Lower lobe of right lung (tissue), 2 donors: Measurements from ENCODE around the gene UBASH3B. TPM values are rescaled to one million over a fixed set of nuclear protein-coding genes. Genes with fewer than 3 reads are reported as not detected.

Source experiments
- ATAC-seq, 2 donors: fragments of 200-7000 bp; cut with Tn5 transposase; one replicate each; pipeline ENCODE4 v1.9.1; 2020 to 2022; ENCODE audit warnings: mild to moderate bottlenecking in 2 of 2, moderate library complexity in 2 of 2
- DNase-seq: peaks from one replicate; pipeline ENCODE4 v3.0.0-alpha.2; 2020
- H3K27ac ChIP-seq: fragments of 200-600 bp; one replicate; pipeline ENCODE4 v1.8.0; 2022
- H3K27me3 ChIP-seq: fragments of 200-600 bp; one replicate; pipeline ENCODE4 v1.8.0; 2022; ENCODE audit warnings: low read depth
- H3K36me3 ChIP-seq: fragments of 200-600 bp; one replicate; pipeline ENCODE4 v1.8.0; 2022; ENCODE audit warnings: mild to moderate bottlenecking
- H3K4me1 ChIP-seq: fragments of 200-600 bp; one replicate; pipeline ENCODE4 v1.8.0; 2022
- H3K4me3 ChIP-seq: fragments of 200-600 bp; one replicate; pipeline ENCODE4 v1.8.0; 2022; ENCODE audit warnings: mild to moderate bottlenecking
- H3K9me3 ChIP-seq: fragments of 200-600 bp; one replicate; pipeline ENCODE4 v1.8.0; 2022
- intact Hi-C: fragments of 100-400 bp; cut with DNase I; formaldehyde crosslinking; loops from one replicate; pipeline ENCODE4 v1.11.0; 2022
- total RNA-seq: library from RNA; stranded (reverse); fragmentation: NEBNext Ultra II Directional; extraction: Animal tissue kit (Norgen Biotek cat#: 25700); gene quantifications from one replicate; pipeline ENCODE4 v1.2.1, GENCODE V29; 2021
- TF ChIP-seq, protein P1 (sequence below): fragments of 200-600 bp; IDR thresholded peaks from one replicate; pipeline ENCODE4 v1.8.0; 2022; ENCODE audit warnings: antibody characterized with exemption, mild to moderate bottlenecking
- donor health status: DM: no; HTN: yes; CAD: no; lungs with severe emphysema.

Gene UBASH3B
- total RNA-seq, 1 donor from 2014 or later = 64.7 TPM

DNA sequence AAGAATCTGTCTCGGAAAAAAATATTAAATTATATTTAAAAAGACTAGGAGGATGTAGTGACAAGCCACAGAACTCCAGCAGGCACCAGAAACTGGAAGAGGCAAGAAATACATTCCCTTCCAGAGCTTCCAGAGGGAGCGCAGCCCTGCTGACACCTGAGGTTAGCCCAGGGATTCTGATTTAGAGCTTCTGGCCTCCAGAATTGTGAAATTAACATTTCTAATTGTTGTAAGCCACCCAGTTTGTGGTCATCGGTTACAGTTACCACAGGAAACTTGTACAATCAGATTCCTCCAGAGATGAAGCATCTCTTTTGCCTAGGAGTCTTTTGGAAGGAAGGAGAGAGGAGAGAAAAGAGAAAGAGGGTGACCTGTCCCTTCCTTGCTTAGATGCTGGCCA is 6.4 kb upstream of the UBASH3B start:
- H3K27me3 ChIP-seq = no peaks in the 10 kb centered on the region
- ATAC-seq = no peak
- no peaks in the 10 kb centered on the region for H3K9me3 ChIP-seq
- TF ChIP-seq, protein P1, sequence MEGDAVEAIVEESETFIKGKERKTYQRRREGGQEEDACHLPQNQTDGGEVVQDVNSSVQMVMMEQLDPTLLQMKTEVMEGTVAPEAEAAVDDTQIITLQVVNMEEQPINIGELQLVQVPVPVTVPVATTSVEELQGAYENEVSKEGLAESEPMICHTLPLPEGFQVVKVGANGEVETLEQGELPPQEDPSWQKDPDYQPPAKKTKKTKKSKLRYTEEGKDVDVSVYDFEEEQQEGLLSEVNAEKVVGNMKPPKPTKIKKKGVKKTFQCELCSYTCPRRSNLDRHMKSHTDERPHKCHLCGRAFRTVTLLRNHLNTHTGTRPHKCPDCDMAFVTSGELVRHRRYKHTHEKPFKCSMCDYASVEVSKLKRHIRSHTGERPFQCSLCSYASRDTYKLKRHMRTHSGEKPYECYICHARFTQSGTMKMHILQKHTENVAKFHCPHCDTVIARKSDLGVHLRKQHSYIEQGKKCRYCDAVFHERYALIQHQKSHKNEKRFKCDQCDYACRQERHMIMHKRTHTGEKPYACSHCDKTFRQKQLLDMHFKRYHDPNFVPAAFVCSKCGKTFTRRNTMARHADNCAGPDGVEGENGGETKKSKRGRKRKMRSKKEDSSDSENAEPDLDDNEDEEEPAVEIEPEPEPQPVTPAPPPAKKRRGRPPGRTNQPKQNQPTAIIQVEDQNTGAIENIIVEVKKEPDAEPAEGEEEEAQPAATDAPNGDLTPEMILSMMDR = no peak
- peaks cover under 1% of the 10 kb centered on the region for H3K4me1 ChIP-seq
- intact Hi-C loops = no loop called here
- no peak overlapping the region for H3K27ac ChIP-seq
- H3K36me3 ChIP-seq = no peaks in the 10 kb centered on the region
- DNase-seq = no peak
- H3K4me3 ChIP-seq = no peak overlapping the region

DNA sequence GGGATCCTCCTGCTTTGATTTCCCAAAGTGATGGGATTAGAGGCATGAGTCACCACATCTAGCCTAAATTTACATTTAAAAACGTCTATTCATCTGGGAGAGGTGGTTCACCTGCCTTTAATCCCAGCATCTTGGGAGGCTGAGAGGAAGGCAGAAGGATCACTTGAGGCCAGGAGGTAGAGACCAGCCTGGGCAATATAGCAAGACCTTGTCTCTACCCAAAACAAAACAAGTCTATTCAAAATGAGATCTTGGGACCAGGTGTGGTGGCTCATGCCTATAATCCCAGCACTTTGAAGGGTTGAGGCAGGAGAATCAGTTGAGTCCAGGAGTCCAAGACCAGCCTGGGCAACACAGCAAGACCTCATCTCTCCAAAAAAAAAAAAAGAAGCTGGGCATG is 4.9 kb upstream of the UBASH3B start:
- ATAC-seq (no peak), DNase-seq (no peak)
- Histone ChIP-seq H3K4me1 (peaks cover 14% of the 10 kb centered on the region), H3K36me3 (no peaks in the 10 kb centered on the region), H3K27ac (no peak overlapping the region), H3K4me3 (no peak overlapping the region), H3K27me3 (no peaks in the 10 kb centered on the region), H3K9me3 (no peaks in the 10 kb centered on the region)
- intact Hi-C loops = no loop called here
- TF ChIP-seq, protein P1 = no peak

DNA sequence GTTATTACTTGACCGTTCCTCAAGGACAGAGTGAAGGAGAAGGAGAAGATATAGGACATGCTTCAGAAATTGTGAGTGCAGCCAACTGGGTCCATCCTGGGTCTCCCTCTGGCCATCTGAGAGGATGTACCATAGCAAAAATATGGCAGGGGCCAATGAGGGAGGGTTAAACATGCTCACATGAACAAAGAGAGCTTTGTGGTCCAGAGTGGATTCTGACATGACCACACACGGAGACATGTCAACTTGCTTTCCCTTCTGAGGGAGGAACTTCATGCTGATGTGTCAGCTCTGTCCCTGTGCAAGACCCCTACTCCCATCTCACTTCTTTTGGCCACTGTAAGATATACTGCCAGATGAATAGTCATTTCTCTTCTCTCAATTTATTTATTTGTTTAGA is 3.0 kb upstream of the UBASH3B start:
- H3K9me3 ChIP-seq = no peaks in the 10 kb centered on the region
- no peak overlapping the region for H3K4me3 ChIP-seq
- intact Hi-C loops = no loop called here
- H3K27me3 ChIP-seq = no peaks in the 10 kb centered on the region
- DNase-seq (no peak), ATAC-seq (no peak)
- TF ChIP-seq, protein P1 = no peak
- H3K4me1 ChIP-seq = peaks cover 25% of the 10 kb centered on the region
- H3K36me3 ChIP-seq = no peaks in the 10 kb centered on the region
- H3K27ac ChIP-seq = no peak overlapping the region

DNA sequence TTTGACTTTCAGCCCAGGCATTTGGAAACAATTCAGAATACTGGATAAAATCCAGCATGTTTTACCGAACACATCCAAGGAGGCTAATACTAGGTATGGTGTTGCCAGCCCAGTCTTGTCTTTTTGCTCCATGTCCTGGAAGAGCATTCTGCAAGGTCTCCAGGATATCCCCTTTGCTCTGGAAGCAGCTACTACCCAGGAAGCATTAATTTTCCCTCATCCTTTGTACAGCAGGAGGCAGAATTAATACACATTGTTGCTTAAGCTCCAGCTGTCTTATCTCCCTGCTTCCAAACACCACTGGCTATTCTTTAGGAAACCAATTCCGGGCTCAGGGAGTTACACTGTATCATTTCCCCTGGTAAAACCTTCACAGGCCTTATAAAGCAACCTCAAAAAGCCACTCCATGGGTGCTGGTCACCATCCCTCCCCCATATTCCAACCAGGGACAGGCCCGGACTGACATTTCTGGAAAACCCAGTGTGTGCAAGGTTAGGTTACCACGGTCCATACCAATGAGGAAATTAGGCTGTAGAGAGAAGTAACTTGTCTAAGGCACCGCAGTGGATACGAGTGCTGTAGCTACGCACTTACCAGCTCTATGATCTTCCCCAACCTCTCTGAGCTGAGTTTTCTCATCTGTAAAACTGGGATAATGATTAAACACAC is 1.5 kb upstream of the UBASH3B start:
- no peak for ATAC-seq
- no peaks in the 10 kb centered on the region for H3K27me3 ChIP-seq
- intact Hi-C loops = no loop called here
- no peaks in the 10 kb centered on the region for H3K36me3 ChIP-seq
- no peak for DNase-seq
- peaks cover 37% of the 10 kb centered on the region for H3K4me1 ChIP-seq
- TF ChIP-seq, protein P1 = no peak
- H3K4me3 ChIP-seq = no peak overlapping the region
- H3K27ac ChIP-seq = no peak overlapping the region
- H3K9me3 ChIP-seq = no peaks in the 10 kb centered on the region

DNA sequence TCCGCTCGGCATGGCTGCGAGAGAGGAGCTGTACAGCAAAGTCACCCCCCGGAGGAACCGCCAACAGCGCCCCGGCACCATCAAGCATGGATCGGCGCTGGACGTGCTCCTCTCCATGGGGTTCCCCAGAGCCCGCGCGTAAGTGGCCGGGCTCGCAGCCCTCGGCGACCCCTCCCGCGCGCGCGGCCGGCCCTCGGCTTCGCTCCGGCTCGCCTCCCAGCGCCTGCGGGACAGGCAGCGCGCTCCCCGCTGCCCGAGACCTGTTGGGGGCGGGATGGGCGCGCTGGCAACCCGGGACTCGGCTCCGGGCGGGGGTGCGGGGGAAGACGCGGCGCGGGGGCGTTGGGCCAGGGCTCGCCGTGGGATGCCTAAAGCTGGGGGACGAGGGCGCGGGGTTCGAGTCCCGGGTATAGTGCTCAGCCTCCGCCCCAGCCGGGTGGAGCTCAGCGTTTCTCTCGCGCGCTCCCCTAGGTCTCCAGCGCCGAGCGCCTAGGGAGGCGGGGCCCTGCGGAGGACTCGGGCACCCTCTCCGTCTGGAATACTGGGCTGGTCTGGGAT is 630 bp downstream of the UBASH3B start:
- Histone ChIP-seq H3K36me3 (no peaks in the 10 kb centered on the region), H3K4me1 (peaks cover 51% of the 10 kb centered on the region), H3K27me3 (no peaks in the 10 kb centered on the region), H3K4me3 (peak overlapping the region; percentile 94), H3K9me3 (no peaks in the 10 kb centered on the region), H3K27ac (peak overlapping the region; percentile 87)
- intact Hi-C loops = no loop called here
- TF ChIP-seq, protein P1 = no peak
- peak; percentile 81 for ATAC-seq
- DNase-seq = peak; percentile 75
